IMR-90 (cell line): ENCODE data around the gene SBF2. TPM values are rescaled to one million over a fixed set of nuclear protein-coding genes. Genes with fewer than 3 reads are reported as not detected.

Experiments used
- ATAC-seq: fragments of 200-7000 bp; cut with Tn5 transposase; 2 replicates; pipeline ENCODE4 v1.9.1; 2020; ENCODE audit warnings: low read depth, mild to moderate bottlenecking, moderate library complexity
- BruUV-seq: library from RNA; stranded (reverse); fragments of 400-500 nt; replicated peaks from 2 replicates; lab custom pipeline; 2021; lab: Mats Ljungman, UMichigan
- CTCF ChIA-PET: fragments of 300-600 bp; formaldehyde crosslinking; extraction: SDS; loops from one replicate; lab custom pipeline; 2021; ENCODE audit warnings: antibody characterized with exemption; lab: Yijun Ruan, JAX
- POLR2A ChIA-PET: fragments of 300-600 bp; sonication (Branson Sonifier 250); formaldehyde crosslinking; loops from one replicate; lab custom pipeline; 2022; ENCODE audit warnings: antibody characterized with exemption; ENCODE audit not compliant: unreplicated experiment; lab: Charles Lee
- DNase-seq: peaks from one replicate; pipeline ENCODE4 v3.0.0; 2013
- H2AFZ ChIP-seq: replicated peaks from 2 replicates; pipeline ENCODE3; 2013; ENCODE audit warnings: low read length, mild to moderate bottlenecking; ENCODE audit not compliant: poor library complexity
- H2AK5ac ChIP-seq: 2 replicates; pipeline ENCODE4 v1.6.1; 2013; ENCODE audit warnings: low read depth, low read length, inconsistent platforms
- H2AK9ac ChIP-seq: replicated peaks from 2 replicates; pipeline ENCODE3; 2013; ENCODE audit warnings: mild to moderate bottlenecking, low read depth, low read length, moderate library complexity; ENCODE audit not compliant: poor library complexity
- H2BK120ac ChIP-seq: 2 replicates; pipeline ENCODE4 v1.6.1; 2013; ENCODE audit warnings: low read depth, low read length, inconsistent platforms
- H2BK15ac ChIP-seq: 3 replicates; pipeline ENCODE4 v1.6.1; 2013; ENCODE audit warnings: low read depth, low read length, inconsistent platforms
- H2BK20ac ChIP-seq: 2 replicates; pipeline ENCODE4 v1.6.1; 2013; ENCODE audit warnings: low read depth, mild to moderate bottlenecking, inconsistent platforms, low read length, moderate library complexity
- H2BK5ac ChIP-seq: 2 replicates; pipeline ENCODE4 v1.6.1; 2013; ENCODE audit warnings: mild to moderate bottlenecking, low read depth, low read length, inconsistent platforms; ENCODE audit not compliant: poor library complexity, severe bottlenecking
- H3K14ac ChIP-seq: replicated peaks from 2 replicates; pipeline ENCODE4 v1.6.1; 2013; ENCODE audit warnings: low read depth, low read length, inconsistent platforms
- H3K18ac ChIP-seq: 2 replicates; pipeline ENCODE4 v1.6.1; 2013; ENCODE audit warnings: low read depth, low read length, control low read depth
- H3K23ac ChIP-seq: 2 replicates; pipeline ENCODE4 v1.6.1; 2013; ENCODE audit warnings: low read depth, low read length, inconsistent platforms
- H3K27ac ChIP-seq: 2 replicates; pipeline ENCODE4 v1.5.1; 2013; ENCODE audit warnings: mild to moderate bottlenecking, control low read depth, low read length; ENCODE audit not compliant: insufficient read depth
- H3K27me3 ChIP-seq: 2 replicates; pipeline ENCODE4 v1.6.1; 2013; ENCODE audit warnings: low read length; ENCODE audit not compliant: control insufficient read depth, insufficient read depth
- H3K36me3 ChIP-seq: 2 replicates; pipeline ENCODE4 v1.6.1; 2013; ENCODE audit warnings: low read length, mixed read lengths; ENCODE audit not compliant: control insufficient read depth, insufficient read depth
- H3K4ac ChIP-seq: 2 replicates; pipeline ENCODE4 v1.6.1; 2013; ENCODE audit warnings: low read depth, low read length, inconsistent platforms
- H3K4me1 ChIP-seq: 2 replicates; pipeline ENCODE4 v1.6.1; 2013; ENCODE audit warnings: low read length, mixed read lengths; ENCODE audit not compliant: control insufficient read depth, insufficient read depth
- H3K4me2 ChIP-seq: 2 replicates; pipeline ENCODE4 v1.6.1; 2013; ENCODE audit warnings: low read depth, mild to moderate bottlenecking, control low read depth, low read length, moderate library complexity
- H3K4me3 ChIP-seq: 2 replicates; pipeline ENCODE4 v1.5.1; 2013; ENCODE audit warnings: low read depth, mild to moderate bottlenecking, control low read depth, low read length, moderate library complexity; ENCODE audit not compliant: insufficient read depth
- H3K56ac ChIP-seq: 2 replicates; pipeline ENCODE4 v1.6.1; 2013; ENCODE audit warnings: low read length, inconsistent platforms; ENCODE audit not compliant: insufficient read depth; ENCODE audit errors: extremely low read depth
- H3K79me1 ChIP-seq, 2 experiments: 2 replicates each; pipeline ENCODE4 v1.6.1; 2013; ENCODE audit warnings: low read length in 2 of 2, inconsistent platforms in 1 of 2, low read depth in 1 of 2
- H3K9ac ChIP-seq: 2 replicates; pipeline ENCODE4 v1.6.1; 2013; ENCODE audit warnings: low read depth, low read length, control low read depth
- H3K9me1 ChIP-seq: 2 replicates; pipeline ENCODE4 v1.6.1; 2013; ENCODE audit warnings: low read length, inconsistent platforms; ENCODE audit not compliant: insufficient read depth
- H3K9me3 ChIP-seq: 2 replicates; pipeline ENCODE4 v1.6.1; 2013; ENCODE audit warnings: low read length; ENCODE audit not compliant: control insufficient read depth, insufficient read depth
- H4K20me1 ChIP-seq: 2 replicates; pipeline ENCODE4 v1.6.1; 2013; ENCODE audit warnings: low read length, inconsistent platforms; ENCODE audit not compliant: insufficient read depth
- H4K5ac ChIP-seq: 2 replicates; pipeline ENCODE4 v1.6.1; 2013; ENCODE audit warnings: mild to moderate bottlenecking, low read depth, low read length, control low read depth
- H4K8ac ChIP-seq, 2 experiments: 2 replicates each; pipeline ENCODE4 v1.6.1; 2013; ENCODE audit warnings: low read depth in 2 of 2, low read length in 2 of 2, control low read depth in 1 of 2, inconsistent platforms in 1 of 2
- H4K91ac ChIP-seq: 2 replicates; pipeline ENCODE4 v1.6.1; 2013; ENCODE audit warnings: low read depth, low read length, inconsistent platforms; ENCODE audit not compliant: insufficient read depth
- CEBPB ChIP-seq: IDR thresholded peaks from 2 replicates; pipeline ENCODE4 v1.6.1; 2012; ENCODE audit warnings: low read depth, low read length, improper control_type of control experiment
- MAZ ChIP-seq: IDR thresholded peaks from 2 replicates; pipeline ENCODE4 v1.6.1; 2012; ENCODE audit warnings: low read depth, mild to moderate bottlenecking, low read length, improper control_type of control experiment, moderate library complexity, borderline replicate concordance
- POLR2A ChIP-seq: IDR thresholded peaks from 2 replicates; pipeline ENCODE4 v1.6.1; 2012; ENCODE audit warnings: mild to moderate bottlenecking, low read depth, low read length
- SMC3 ChIP-seq: fragments of 150-350 bp; IDR thresholded peaks from 2 replicates; pipeline ENCODE4 v1.6.1; 2016; ENCODE audit warnings: low read depth, mild to moderate bottlenecking, antibody characterized with exemption, low read length, moderate library complexity
- dilution Hi-C: fragments of 300-500 bp; cut with HindIII; formaldehyde crosslinking; loops from one replicate; pipeline ENCODE4 v1.14.3; 2018; ENCODE audit warnings: low sequenced_read_pairs; ENCODE audit not compliant: unreplicated experiment
- in situ Hi-C: fragments of 300-500 bp; cut with MboI; formaldehyde crosslinking; loops from 3 replicates; pipeline ENCODE4 v1.14.3; 2019; ENCODE audit warnings: low sequenced_read_pairs, inconsistent platforms, mixed read lengths
- intact Hi-C: fragments of 100-400 bp; cut with micrococcal nuclease; formaldehyde crosslinking; loops from 2 replicates; pipeline ENCODE4 v1.10.0; 2022
- polyA plus RNA-seq, 3 experiments: library from polyadenylated mRNA; depleted of rRNA; stranded (reverse); fragments of >200 nt; gene quantifications; 2 replicates each; pipeline ENCODE4 v1.2.3, GENCODE V29; 2012; ENCODE audit warnings: low replicate concordance in 1 of 3
- total RNA-seq: library from RNA; depleted of rRNA; stranded (reverse); fragments of >200 nt; gene quantifications from 2 replicates; pipeline ENCODE4 v1.2.3, GENCODE V29; 2012
- TF ChIP-seq, protein P1 (sequence below): conservative IDR thresholded peaks from 2 replicates; pipeline ENCODE4 v1.5.1; 2012; ENCODE audit warnings: mild to moderate bottlenecking, low read depth, low read length, improper control_type of control experiment

The SBF2 gene
- total and polyA plus RNA-seq, 2 of the 4 experiments (the other 2 are of a cell fraction): 23.8 to 51.8 TPM

DNA sequence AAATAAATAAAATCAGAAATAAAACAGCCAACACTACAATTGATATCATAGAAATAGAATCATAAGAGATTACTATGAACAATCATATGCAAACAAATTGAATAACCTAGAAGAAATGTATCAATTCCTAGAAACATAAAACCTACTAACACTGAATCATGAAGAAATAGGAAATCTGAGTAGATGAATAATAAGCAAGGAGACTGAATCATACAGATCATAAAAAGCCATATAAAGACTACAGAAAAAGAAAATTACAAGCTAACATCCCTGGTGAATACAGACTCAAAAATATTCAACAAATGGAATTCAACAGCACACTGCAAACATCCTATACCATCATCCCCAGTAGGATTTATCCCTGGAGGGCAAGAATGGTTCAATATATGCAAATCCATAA, 135.6 kb downstream of the SBF2 start:
- POLR2A ChIA-PET: no interaction called here
- Histone ChIP-seq H3K4me3 (no peak overlapping the region), H3K9ac (no peak overlapping the region), H4K5ac (no peak overlapping the region), H3K9me3 (peaks cover 4% of the 10 kb centered on the region), H4K20me1 (peaks cover 4% of the 10 kb centered on the region; the same call in 1 of the 2 replicates), H3K18ac (no peak overlapping the region), H3K4ac (no peak overlapping the region), H3K56ac (no peak overlapping the region), H2BK15ac (no peak overlapping the region), H3K23ac (no peak overlapping the region), H2AFZ (no peak overlapping the region), H3K27me3 (no peaks in the 10 kb centered on the region), H3K4me1 (peaks cover 3% of the 10 kb centered on the region), H3K14ac (no peak overlapping the region), H2BK20ac (no peak overlapping the region), H2AK5ac (no peak overlapping the region), H3K9me1 (no peaks in the 10 kb centered on the region), H4K8ac (no peak overlapping the region), H3K79me1 (peaks cover 24 to 63% of the 10 kb centered on the region in 2 experiments), H2BK120ac (no peak overlapping the region), H4K91ac (no peak overlapping the region), H2AK9ac (no peak overlapping the region), H3K4me2 (no peak overlapping the region), H3K36me3 (peaks cover 1% of the 10 kb centered on the region; the same call in 1 of the 2 replicates), H2BK5ac (no peak overlapping the region), H3K27ac (no peak overlapping the region)
- no peak for ATAC-seq
- BruUV-seq: no TSS peak
- dilution Hi-C loops (no loop called here), in situ Hi-C loops (no loop called here), intact Hi-C loops (no loop called here)
- CTCF ChIA-PET: no interaction called here
- peak; percentile 34 for DNase-seq
- TF ChIP-seq, protein P1, sequence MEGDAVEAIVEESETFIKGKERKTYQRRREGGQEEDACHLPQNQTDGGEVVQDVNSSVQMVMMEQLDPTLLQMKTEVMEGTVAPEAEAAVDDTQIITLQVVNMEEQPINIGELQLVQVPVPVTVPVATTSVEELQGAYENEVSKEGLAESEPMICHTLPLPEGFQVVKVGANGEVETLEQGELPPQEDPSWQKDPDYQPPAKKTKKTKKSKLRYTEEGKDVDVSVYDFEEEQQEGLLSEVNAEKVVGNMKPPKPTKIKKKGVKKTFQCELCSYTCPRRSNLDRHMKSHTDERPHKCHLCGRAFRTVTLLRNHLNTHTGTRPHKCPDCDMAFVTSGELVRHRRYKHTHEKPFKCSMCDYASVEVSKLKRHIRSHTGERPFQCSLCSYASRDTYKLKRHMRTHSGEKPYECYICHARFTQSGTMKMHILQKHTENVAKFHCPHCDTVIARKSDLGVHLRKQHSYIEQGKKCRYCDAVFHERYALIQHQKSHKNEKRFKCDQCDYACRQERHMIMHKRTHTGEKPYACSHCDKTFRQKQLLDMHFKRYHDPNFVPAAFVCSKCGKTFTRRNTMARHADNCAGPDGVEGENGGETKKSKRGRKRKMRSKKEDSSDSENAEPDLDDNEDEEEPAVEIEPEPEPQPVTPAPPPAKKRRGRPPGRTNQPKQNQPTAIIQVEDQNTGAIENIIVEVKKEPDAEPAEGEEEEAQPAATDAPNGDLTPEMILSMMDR: no peak
- TF ChIP-seq CEBPB: no peak
- no peak for TF ChIP-seq MAZ
- TF ChIP-seq POLR2A: no peak
- no peak for TF ChIP-seq SMC3
